ENCODE results near the gene CD3D. TPM values are rescaled to one million over a fixed set of nuclear protein-coding genes. Genes with fewer than 3 reads are reported as not detected.

Gene CD3D
- total RNA-seq, 4 donors from 2014 or later: 2.0 to 4.9 (median 2.4) TPM; not detected in 1

GRCh38 chr11:118301600-118302195 lies 40.8 kb downstream of the CD3D start:
- no peak for TF ChIP-seq CTCF (IDR thresholded peaks at IDR 0.05; ENCODE audit: low read depth)

- no peak for TF ChIP-seq CTCF (IDR thresholded peaks at IDR 0.05; ENCODE audit: low read depth)
Observed at GRCh38 chr11:118295815-118296454, 46.6 kb downstream of the CD3D start.

GRCh38 chr11:118295199-118295598 lies 47.3 kb downstream of the CD3D start:
- TF ChIP-seq CTCF (IDR thresholded peaks at IDR 0.05; ENCODE audit: low read depth): no peak

- TF ChIP-seq CTCF (IDR thresholded peaks at IDR 0.05; ENCODE audit: low read depth): no peak
Observed at GRCh38 chr11:118294053-118294452, 48.5 kb downstream of the CD3D start.

- no peak for TF ChIP-seq CTCF (IDR thresholded peaks at IDR 0.05; ENCODE audit: low read depth)
Observed at GRCh38 chr11:118291477-118292135, 50.9 kb downstream of the CD3D start.

GRCh38 chr11:118290923-118291322 lies 51.6 kb downstream of the CD3D start:
- TF ChIP-seq CTCF (IDR thresholded peaks at IDR 0.05; ENCODE audit: low read depth): no peak

GRCh38 chr11:118289401-118289800 lies 53.1 kb downstream of the CD3D start:
- no peak for TF ChIP-seq CTCF (IDR thresholded peaks at IDR 0.05; ENCODE audit: low read depth)
